ENCODE measurements around the gene RAPGEF3.
A peak's percentile ranks its signal among the peaks of the same experiment; 100 is the strongest.

The RAPGEF3 gene

GRCh38 chr12:47753021-47754001 lies 5.4 kb downstream of the RAPGEF3 start:
- TF ChIP-seq PRDM10 (tag by site-specific recombination; IDR thresholded peaks at IDR 0.05), result no peak
- TF ChIP-seq ZBTB20 (tag by site-specific recombination; IDR thresholded peaks at IDR 0.05), result peak; percentile 66
- TF ChIP-seq ZNF341 (tag by site-specific recombination; IDR thresholded peaks at IDR 0.05; ENCODE audit: low read depth), result 0 out of 2 replicates have a peak, but pooled peaks have one; percentile 30
- no peak for TF ChIP-seq ZNF792 (tag by site-specific recombination; IDR thresholded peaks at IDR 0.05)
- TF ChIP-seq ZNF600 (tag by site-specific recombination; IDR thresholded peaks at IDR 0.05), result peak; percentile 70
- TF ChIP-seq ZSCAN16 (tag by site-specific recombination; IDR thresholded peaks at IDR 0.05), result peak; percentile 80; the same call in 1 of the 2 replicates
- TF ChIP-seq FEZF1 (tag by site-specific recombination; IDR thresholded peaks at IDR 0.05), result 0 out of 2 replicates have a peak, but pooled peaks have one; percentile 13
- TF ChIP-seq ZNF76 (tag by site-specific recombination; IDR thresholded peaks at IDR 0.05; ENCODE audit: borderline replicate concordance, low read depth), result no peak
- TF ChIP-seq EGR2 (tag by site-specific recombination; IDR thresholded peaks at IDR 0.05; ENCODE audit: low read depth), result no peak
- H3K4me1 ChIP-seq (ENCODE audit: control insufficient read depth, insufficient read depth, low read length), result peaks cover 4% of the 10 kb centered on the region; the same call in 1 of the 2 replicates
- H3K36me3 ChIP-seq (ENCODE audit: control insufficient read depth in 2 of 2, insufficient read depth in 1 of 2, low read length in 2 of 2), result no peaks in the 10 kb centered on the region
- ChIA-PET CTCF (interaction anchor here (1.0 to 14.1 kb wide), 6 partner anchors 11 to 84 kb away, joined by 3 to 241 read pairs (median 11); no protein-coding TSS in a partner anchor), POLR2A (interaction anchor here (0.6 to 0.9 kb wide), 2 partner anchors 85 to 1756 kb away, joined by 3 read pairs; no protein-coding TSS in a partner anchor)
- H3K27ac ChIP-seq (ENCODE audit: extremely low read depth, low read depth, low read length), result no peak overlapping the region; the same call in 1 of the 2 replicates
- H3K9me3 ChIP-seq (ENCODE audit: control insufficient read depth, insufficient read depth, low read depth, low read length), result no peaks in the 10 kb centered on the region
- H3K4me3 ChIP-seq (ENCODE audit: low read depth, low read length), result no peak overlapping the region

- CTCF ChIA-PET, result interaction anchor here (0.7 to 14.1 kb wide), 4 partner anchors 11 to 39 kb away, joined by 3 to 241 read pairs (median 56); no protein-coding TSS in a partner anchor
- H3K4me3 ChIP-seq (ENCODE audit: low read depth, low read length), result no peak overlapping the region
- H3K27ac ChIP-seq (ENCODE audit: extremely low read depth, low read depth, low read length), result no peak overlapping the region
- no peaks in the 10 kb centered on the region for H3K36me3 ChIP-seq (ENCODE audit: control insufficient read depth in 2 of 2, insufficient read depth in 1 of 2, low read length in 2 of 2)
- POLR2A ChIA-PET, result no interaction called here
- no peaks in the 10 kb centered on the region for H3K9me3 ChIP-seq (ENCODE audit: control insufficient read depth, insufficient read depth, low read depth, low read length)
- TF ChIP-seq ZNF580 (tag by site-specific recombination; IDR thresholded peaks at IDR 0.05), result no peak
- TF ChIP-seq ZNF664 (tag by site-specific recombination; IDR thresholded peaks at IDR 0.05), result 0 out of 2 replicates have a peak, but pooled peaks have one; percentile 25
- peaks cover 4% of the 10 kb centered on the region; the same call in 1 of the 2 replicates for H3K4me1 ChIP-seq (ENCODE audit: control insufficient read depth, insufficient read depth, low read length)
Observed at GRCh38 chr12:47752552-47752951, 6.1 kb downstream of the RAPGEF3 start.

GRCh38 chr12:47752121-47752520 lies 6.6 kb downstream of the RAPGEF3 start:
- H3K27ac ChIP-seq (ENCODE audit: extremely low read depth, low read depth, low read length), result no peak overlapping the region
- ChIA-PET CTCF (interaction anchor here (0.7 to 14.1 kb wide), 4 partner anchors 10 to 38 kb away, joined by 3 to 241 read pairs (median 56); no protein-coding TSS in a partner anchor), POLR2A (no interaction called here)
- no peaks in the 10 kb centered on the region for H3K9me3 ChIP-seq (ENCODE audit: control insufficient read depth, insufficient read depth, low read depth, low read length)
- H3K4me3 ChIP-seq (ENCODE audit: low read depth, low read length), result no peak overlapping the region
- TF ChIP-seq TSHZ1 (tag by site-specific recombination; IDR thresholded peaks at IDR 0.05; ENCODE audit: borderline replicate concordance), result no peak
- TF ChIP-seq ZNF654 (tag by site-specific recombination; IDR thresholded peaks at IDR 0.05; ENCODE audit: low read depth), result no peak
- no peak for TF ChIP-seq REPIN1 (tag by site-specific recombination; IDR thresholded peaks at IDR 0.05; ENCODE audit: low read depth)
- TF ChIP-seq ZNF624 (tag by site-specific recombination; IDR thresholded peaks at IDR 0.05), result no peak
- H3K4me1 ChIP-seq (ENCODE audit: control insufficient read depth, insufficient read depth, low read length), result peaks cover 4% of the 10 kb centered on the region; the same call in 1 of the 2 replicates
- no peaks in the 10 kb centered on the region for H3K36me3 ChIP-seq (ENCODE audit: control insufficient read depth in 2 of 2, insufficient read depth in 1 of 2, low read length in 2 of 2)
